Activated T-cell treated with anti-CD3 and anti-CD28 coated beads for 24 hours (primary cell): Measurements from ENCODE around the gene SDR39U1.
A peak's percentile ranks its signal among the peaks of the same experiment; 100 is the strongest.
"Not testable (repeated sequence)": the region's sequence is repeated elsewhere in the genome, so short reads cannot be mapped to it uniquely, and the experiment has no call there.

ENCODE experiments used
- DNase-seq: peaks from one replicate; pipeline ENCODE4 v3.0.0-alpha.2; 2020; ENCODE audit warnings: low read depth

SDR39U1 gene

GRCh38 chr14:24442240-24443052 lies at the start of gene SDR39U1:
Gene SDR39U1, minus strand, starts transcription at chr14:24442776. Its CDS starts 7 bp downstream, at chr14:24442769.
- peak; percentile 95 for DNase-seq

GRCh38 chr14:24491586-24492408 lies 49.2 kb upstream of the SDR39U1 start:
- DNase-seq: not testable (repeated sequence)

- DNase-seq: no peak
Observed at GRCh38 chr14:24483604-24484252, 41.2 kb upstream of the SDR39U1 start.

GRCh38 chr14:24482699-24483303 lies 40.2 kb upstream of the SDR39U1 start:
- DNase-seq: not testable (repeated sequence)

- peak; percentile 28 for DNase-seq
Observed at GRCh38 chr14:24481622-24482324, 39.2 kb upstream of the SDR39U1 start.

GRCh38 chr14:24479999-24480398 lies 37.4 kb upstream of the SDR39U1 start:
- not testable (repeated sequence) for DNase-seq

GRCh38 chr14:24475261-24475660 lies 32.7 kb upstream of the SDR39U1 start:
- DNase-seq: no peak

GRCh38 chr14:24473211-24473610 lies 30.6 kb upstream of the SDR39U1 start:
- DNase-seq: no peak

GRCh38 chr14:24470450-24470849 lies 27.9 kb upstream of the SDR39U1 start:
- DNase-seq: not testable (repeated sequence)

GRCh38 chr14:24465805-24466204 lies 23.2 kb upstream of the SDR39U1 start:
- DNase-seq: no peak

- DNase-seq: no peak
Observed at GRCh38 chr14:24465368-24465767, 22.8 kb upstream of the SDR39U1 start.

GRCh38 chr14:24463884-24464785 lies 21.6 kb upstream of the SDR39U1 start:
- DNase-seq: no peak

GRCh38 chr14:24463017-24463883 lies 20.7 kb upstream of the SDR39U1 start:
- no peak for DNase-seq

GRCh38 chr14:24461336-24461735 lies 18.8 kb upstream of the SDR39U1 start:
- no peak for DNase-seq

GRCh38 chr14:24459331-24459730 lies 16.8 kb upstream of the SDR39U1 start:
- DNase-seq: no peak

- no peak for DNase-seq
Observed at GRCh38 chr14:24458736-24459135, 16.2 kb upstream of the SDR39U1 start.

- no peak for DNase-seq
Observed at GRCh38 chr14:24456980-24457379, 14.4 kb upstream of the SDR39U1 start.

GRCh38 chr14:24450828-24451227 lies 8.3 kb upstream of the SDR39U1 start:
- DNase-seq: not testable (repeated sequence)

- DNase-seq: no peak
Observed at GRCh38 chr14:24443053-24443665, 583 bp upstream of the SDR39U1 start.
